Adrenal gland (tissue), 12 donors: ENCODE measurements around the gene HDGFL3. TPM values are rescaled to one million over a fixed set of nuclear protein-coding genes. Genes with fewer than 3 reads are reported as not detected.

ENCODE experiments used
- DNase-seq, 7 donors: peaks; one replicate each; pipeline ENCODE4 v3.0.0-alpha.2; 2019 to 2020
- H3K27ac ChIP-seq, 5 donors: fragments of 200-600 bp; sonication (generic) in 4 of 5; 1 replicate in 3 of 5; 2 replicates in 2 of 5; pipeline versions ENCODE4 v1.5.1 to v1.8.0; 2016 to 2020; ENCODE audit warnings: mild to moderate bottlenecking in 1 of 5
- H3K27me3 ChIP-seq: fragments of 200-600 bp; 2 replicates; pipeline ENCODE4 v1.8.0; 2021
- H3K36me3 ChIP-seq, 2 donors: fragments of 200-600 bp; replicated peaks in 1 of 2; 1 replicate in 1 of 2; 2 replicates in 1 of 2; pipeline versions ENCODE4 v1.5.1 to v1.8.0; 2018 to 2022
- H3K4me1 ChIP-seq, 2 donors: fragments of 200-600 bp; replicated peaks in 1 of 2; 1 replicate in 1 of 2; 2 replicates in 1 of 2; pipeline versions ENCODE4 v1.5.1 to v1.8.0; 2018 to 2021
- H3K4me3 ChIP-seq, 4 donors: fragments of 200-600 bp; sonication (generic) in 3 of 4; one replicate each; pipeline ENCODE4 v1.5.1; 2016 to 2018
- H3K9me3 ChIP-seq, 3 donors: fragments of 200-600 bp; sonication (generic) in 1 of 3; replicated peaks in 1 of 3; 1 replicate in 2 of 3; 2 replicates in 1 of 3; pipeline versions ENCODE4 v1.5.1 to v1.8.0; 2016 to 2021
- POLR2A ChIP-seq, 2 donors: fragments of 450-650 bp; IDR thresholded peaks; one replicate each; pipeline ENCODE4 v1.6.1; 2017; ENCODE audit warnings: antibody characterized with exemption in 2 of 2, mild to moderate bottlenecking in 2 of 2, moderate library complexity in 1 of 2
- WGBS, 4 donors: extraction: QIAGEN DNeasy Blood & Tissue Kit in 2 of 4; methylation state at CpG; one replicate each; pipeline versions ENCODE4 v1.1.5 to v1.1.7; 2013 to 2017; 5-methylcytosine and 5-hydroxymethylcytosine counted together
- intact Hi-C, 2 donors: fragments of 100-400 bp; cut with DNase I; formaldehyde crosslinking; loops; one replicate each; pipeline versions ENCODE4 v1.14.1 to v1.15.0; 2022 to 2023
- polyA plus RNA-seq, 3 donors: library from polyadenylated mRNA; stranded (reverse); fragments of 200-250 nt in 2 of 3; fragments of 350-450 nt in 1 of 3; fragmentation: Illumina TruSeq in 1 of 3; extraction: RNeasy Lipid Tissue Mini Kit (QIAGEN cat#74804) in 1 of 3; gene quantifications; one replicate each; pipeline ENCODE4 v1.2.3, GENCODE V29; 2013 to 2014
- total RNA-seq, 9 donors: library from RNA; depleted of rRNA in 4 of 9; stranded (reverse); fragments of >200 nt in 4 of 9; fragments of 120-200 nt in 1 of 9; fragmentation: NEBNext Ultra II Directional in 1 of 9; extraction: Animal tissue kit (Norgen Biotek cat#: 25700) in 1 of 9; gene quantifications; one replicate each; pipeline versions ENCODE4 v1.1.0 to v1.2.4, GENCODE V29; 2013 to 2023
- TF ChIP-seq, protein P1 (sequence below), 6 experiments: fragments of 450-650 bp in 4 of 6; fragments of 200-600 bp in 2 of 6; sonication (generic) in 1 of 6; IDR thresholded peaks; 1 replicate in 5 of 6; 2 replicates in 1 of 6; pipeline versions ENCODE4 v1.5.1 to v1.8.0; 2016 to 2021; ENCODE audit warnings: antibody characterized with exemption in 6 of 6, mild to moderate bottlenecking in 2 of 6, moderate library complexity in 1 of 6
- donor health status: healthy with polysubstance abuse.
- donor health status: Bipolar disorder and iron deficiency.
- donor health status: DM: yes; HTN: yes; CAD: no.
- donor health status: DM: no; HTN: no; CAD: no.
- donor health status: DM: no; HTN: no; CAD: no.
- donor health status: DM: yes; HTN: yes; CAD: no.

Gene HDGFL3
- total and polyA plus RNA-seq, 12 donors = 9.3 to 82.2 (median 52.9) TPM

DNA sequence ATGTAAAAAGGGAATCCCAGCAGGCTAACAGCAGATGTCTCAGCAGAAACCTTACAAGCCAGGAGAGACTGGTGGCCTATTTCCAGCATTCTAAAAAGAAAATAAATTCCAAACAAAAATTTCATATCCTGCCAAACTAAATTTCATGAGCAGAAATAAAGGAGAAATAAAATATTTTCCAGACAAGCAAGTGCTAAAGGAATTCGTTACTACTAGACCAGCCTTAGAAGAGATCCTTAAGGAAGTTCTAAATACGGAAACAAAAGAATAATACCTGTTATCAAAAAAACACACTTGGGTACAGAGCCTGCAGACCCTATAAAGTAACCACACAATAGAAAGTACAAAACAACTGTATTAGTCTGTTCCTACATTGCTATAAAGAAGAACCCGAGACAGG, 41.4 kb downstream of the HDGFL3 start:
- intact Hi-C loops = no loop called here
- Histone ChIP-seq H3K27me3 (no peaks in the 10 kb centered on the region), H3K4me3 (no peak overlapping the region), H3K9me3 (peaks cover 0 to 8% (median 0%) of the 10 kb centered on the region in 3 donors), H3K36me3 (no peaks in the 10 kb centered on the region), H3K4me1 (no peaks in the 10 kb centered on the region), H3K27ac (no peak overlapping the region)
- no peak for TF ChIP-seq POLR2A (IDR thresholded peaks at IDR 0.05)
- TF ChIP-seq, protein P1, sequence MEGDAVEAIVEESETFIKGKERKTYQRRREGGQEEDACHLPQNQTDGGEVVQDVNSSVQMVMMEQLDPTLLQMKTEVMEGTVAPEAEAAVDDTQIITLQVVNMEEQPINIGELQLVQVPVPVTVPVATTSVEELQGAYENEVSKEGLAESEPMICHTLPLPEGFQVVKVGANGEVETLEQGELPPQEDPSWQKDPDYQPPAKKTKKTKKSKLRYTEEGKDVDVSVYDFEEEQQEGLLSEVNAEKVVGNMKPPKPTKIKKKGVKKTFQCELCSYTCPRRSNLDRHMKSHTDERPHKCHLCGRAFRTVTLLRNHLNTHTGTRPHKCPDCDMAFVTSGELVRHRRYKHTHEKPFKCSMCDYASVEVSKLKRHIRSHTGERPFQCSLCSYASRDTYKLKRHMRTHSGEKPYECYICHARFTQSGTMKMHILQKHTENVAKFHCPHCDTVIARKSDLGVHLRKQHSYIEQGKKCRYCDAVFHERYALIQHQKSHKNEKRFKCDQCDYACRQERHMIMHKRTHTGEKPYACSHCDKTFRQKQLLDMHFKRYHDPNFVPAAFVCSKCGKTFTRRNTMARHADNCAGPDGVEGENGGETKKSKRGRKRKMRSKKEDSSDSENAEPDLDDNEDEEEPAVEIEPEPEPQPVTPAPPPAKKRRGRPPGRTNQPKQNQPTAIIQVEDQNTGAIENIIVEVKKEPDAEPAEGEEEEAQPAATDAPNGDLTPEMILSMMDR (IDR thresholded peaks at IDR 0.05) = no peak
- DNase-seq = no peak
- WGBS, 4 donors = 87 to 99% (median 93%) methylated on average over 3 of the region's 3 CpGs

DNA sequence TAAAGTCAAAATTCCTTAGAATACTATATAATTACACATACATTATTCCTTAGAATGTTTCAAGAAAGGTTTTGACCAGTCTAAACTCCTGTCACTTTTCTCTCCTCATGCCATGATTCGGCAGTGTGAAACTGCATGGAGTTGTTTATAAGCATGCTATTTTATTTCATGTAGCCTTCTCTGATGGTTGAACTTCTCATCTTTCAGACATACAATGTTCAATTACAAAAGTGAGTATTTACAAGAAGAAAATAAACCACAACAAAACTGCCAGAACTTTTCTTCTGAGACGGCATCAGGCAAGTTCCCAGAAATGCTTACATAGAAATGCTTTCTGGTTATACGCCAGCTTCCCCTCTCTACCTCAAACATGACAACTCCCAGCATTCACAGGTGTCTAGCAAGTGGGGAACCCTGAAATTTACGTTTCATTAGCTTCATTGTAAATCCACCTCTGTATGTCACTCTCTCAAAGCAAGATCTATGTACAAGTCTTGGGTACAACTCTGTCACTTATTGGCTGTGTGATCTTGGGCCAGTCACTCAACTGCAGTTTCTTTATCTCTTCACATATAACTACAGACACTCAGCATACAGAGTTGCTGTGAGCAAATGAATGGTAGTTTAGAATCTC, 42.7 kb downstream of the HDGFL3 start:
- no peak overlapping the region for H3K27ac ChIP-seq
- no peaks in the 10 kb centered on the region for H3K27me3 ChIP-seq
- H3K36me3 ChIP-seq = no peaks in the 10 kb centered on the region
- no peak for DNase-seq
- H3K4me1 ChIP-seq = no peaks in the 10 kb centered on the region
- H3K4me3 ChIP-seq = no peak overlapping the region
- 86 to 93% (median 92%) methylated on average over 4 of the region's 4 CpGs for WGBS, 4 donors
- TF ChIP-seq POLR2A (IDR thresholded peaks at IDR 0.05) = no peak
- TF ChIP-seq, protein P1 (IDR thresholded peaks at IDR 0.05) = no peak
- peaks cover 0 to 8% (median 0%) of the 10 kb centered on the region in 3 donors for H3K9me3 ChIP-seq
- intact Hi-C loops = no loop called here

DNA sequence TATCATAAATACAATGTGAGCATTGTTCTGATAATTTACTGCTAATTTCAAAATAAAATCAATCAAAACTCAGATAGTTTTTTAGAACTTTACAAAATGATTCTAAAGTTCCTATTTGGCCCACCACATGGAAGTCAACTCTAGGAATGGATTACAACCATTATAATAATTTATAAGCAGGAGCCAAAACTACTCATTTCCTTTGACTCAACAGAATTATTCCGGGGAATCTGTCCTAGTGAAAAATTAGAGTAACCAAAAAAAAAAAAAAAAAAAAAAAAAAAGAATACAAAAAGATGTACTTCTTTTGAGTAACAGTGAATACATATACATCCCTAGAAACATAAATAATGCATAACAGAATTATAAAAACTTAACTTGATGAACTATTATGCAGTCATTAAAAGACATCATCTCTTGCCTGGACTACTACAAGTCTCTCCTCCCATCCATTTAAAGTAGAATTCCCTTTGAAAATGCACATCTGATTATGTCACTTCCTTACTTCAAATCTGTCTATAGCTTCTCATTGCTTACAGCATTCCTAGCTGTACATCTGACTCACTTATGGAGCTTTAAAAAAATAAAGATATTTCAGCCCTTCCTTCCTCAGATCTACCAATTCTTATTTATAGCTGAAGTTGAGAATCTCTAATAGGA, 43.4 kb downstream of the HDGFL3 start:
- Histone ChIP-seq H3K4me1 (no peaks in the 10 kb centered on the region), H3K9me3 (peaks cover 0 to 8% (median 0%) of the 10 kb centered on the region in 3 donors), H3K36me3 (no peaks in the 10 kb centered on the region), H3K27ac (no peak overlapping the region), H3K27me3 (no peaks in the 10 kb centered on the region), H3K4me3 (no peak overlapping the region)
- no peak for DNase-seq
- WGBS, 4 donors = 58 to 74% (median 62%) methylated on average over 1 of the region's 1 CpG
- TF ChIP-seq POLR2A (IDR thresholded peaks at IDR 0.05) = no peak
- intact Hi-C loops = no loop called here

DNA sequence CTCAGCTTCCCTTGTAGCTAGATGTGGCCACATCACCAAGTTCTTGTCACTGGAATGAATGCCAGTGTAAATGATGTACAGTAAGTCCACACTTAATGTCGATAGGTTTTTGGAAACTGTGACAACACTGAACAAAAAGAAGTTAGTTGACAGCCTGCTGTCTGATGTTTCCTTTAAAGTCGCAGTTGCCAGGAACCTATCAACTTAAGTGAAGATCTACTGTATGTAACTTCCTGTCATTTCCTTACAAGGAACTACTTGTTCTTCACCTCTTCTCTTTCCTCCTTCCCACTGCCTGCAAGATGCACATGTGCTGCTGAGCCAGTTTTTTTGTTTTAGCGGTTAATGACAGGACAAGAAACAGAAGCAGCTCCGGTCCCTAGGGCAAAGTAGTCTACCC, 44.6 kb downstream of the HDGFL3 start:
- Histone ChIP-seq H3K27ac (no peak overlapping the region), H3K27me3 (no peaks in the 10 kb centered on the region), H3K9me3 (peaks cover 0 to 8% (median 0%) of the 10 kb centered on the region in 3 donors), H3K36me3 (no peaks in the 10 kb centered on the region), H3K4me1 (no peaks in the 10 kb centered on the region), H3K4me3 (no peak overlapping the region)
- 66 to 78% (median 70%) methylated on average over 4 of the region's 4 CpGs for WGBS, 4 donors
- intact Hi-C loops = no loop called here
- no peak for TF ChIP-seq POLR2A (IDR thresholded peaks at IDR 0.05)
- TF ChIP-seq, protein P1 (IDR thresholded peaks at IDR 0.05) = no peak
- DNase-seq = no peak
